K562 (cell line): ENCODE measurements around the gene CACNA1C. TPM values are rescaled to one million over a fixed set of nuclear protein-coding genes. Genes with fewer than 3 reads are reported as not detected.

ENCODE experiments used
- ATF4 ChIP-seq: fragments of 450-650 bp; formaldehyde crosslinking; IDR thresholded peaks from 2 replicates; pipeline ENCODE4 v1.4.0; 2022; ENCODE audit warnings: mild to moderate bottlenecking, moderate library complexity
- CBFB ChIP-seq: sonication (generic); formaldehyde crosslinking; IDR thresholded peaks from 2 replicates; pipeline ENCODE4 v1.4.0; 2020; ENCODE audit warnings: mild to moderate bottlenecking, missing genetic modification reagents
- DEAF1 ChIP-seq: fragments of 450-650 bp; formaldehyde crosslinking; IDR thresholded peaks from 2 replicates; pipeline ENCODE4 v1.4.0; 2020; ENCODE audit warnings: mild to moderate bottlenecking, moderate library complexity
- DMBX1 ChIP-seq: fragments of 250-450 bp; sonication (Bioruptor Pico); IDR thresholded peaks from 2 replicates; pipeline ENCODE4 v1.8.0; 2022; ENCODE audit warnings: inconsistent platforms, mild to moderate bottlenecking, moderate library complexity, borderline replicate concordance
- FOXP1 ChIP-seq: sonication (generic); formaldehyde crosslinking; IDR thresholded peaks from 2 replicates; pipeline ENCODE4 v1.8.0; 2022; ENCODE audit warnings: mild to moderate bottlenecking, missing genetic modification reagents
- MIER1 ChIP-seq: fragments of 450-650 bp; IDR thresholded peaks from 2 replicates; pipeline ENCODE4 v1.6.1; 2016; ENCODE audit warnings: antibody characterized with exemption, mild to moderate bottlenecking, low read depth
- POLR2A ChIP-seq: fragments of 450-650 bp; conservative IDR thresholded peaks from 2 replicates; pipeline ENCODE4 v1.6.1; 2016
- RCOR1 ChIP-seq, 2 experiments: IDR thresholded peaks; 2 replicates each; pipeline ENCODE4 v1.6.1; 2012; ENCODE audit warnings: low read depth in 2 of 2, low read length in 2 of 2, borderline replicate concordance in 1 of 2, improper control_type of control experiment in 1 of 2
- ZNF280A ChIP-seq: fragments of 450-650 bp; IDR thresholded peaks from 2 replicates; pipeline ENCODE4 v1.6.1; 2018; ENCODE audit warnings: mild to moderate bottlenecking, low read depth; ENCODE audit not compliant: partially characterized antibody
- polyA plus RNA-seq, 8 experiments: library from polyadenylated mRNA; depleted of rRNA in 4 of 8; stranded (reverse) in 5 of 8; unstranded in 3 of 8; fragments of >200 nt; fragmentation: Nextera tagmentation in 2 of 8; fragmentation: Illumina TruSeq in 1 of 8; extraction: Ambion mirVana in 2 of 8; extraction: Trizol in 1 of 8; gene quantifications; 2 replicates each; pipeline versions ENCODE4 v1.2.1 to v1.2.3, GENCODE V29; 2011 to 2014; ENCODE audit warnings: inconsistent platforms in 1 of 8, missing spikeins in 1 of 8
- total RNA-seq, 7 experiments: library from RNA; depleted of rRNA in 6 of 7; stranded (reverse); fragments of >200 nt in 6 of 7; fragmentation: Illumina TruSeq in 2 of 7; extraction: Trizol in 2 of 7; gene quantifications; 2 replicates each; pipeline versions ENCODE4 v1.2.1 to v1.2.3, GENCODE V29; 2011 to 2021; ENCODE audit warnings: low replicate concordance in 1 of 7

CACNA1C gene
- total and polyA plus RNA-seq, 9 of the 15 experiments (the other 6 are each of a cell fraction or from before 2014, with no cell fraction given): not detected

- TF ChIP-seq ZNF280A: no peak
- no peak for TF ChIP-seq RCOR1 (IDR thresholded peaks at IDR 0.05; ENCODE audit: borderline replicate concordance in 1 of 2, low read depth in 2 of 2, low read length in 2 of 2)
- TF ChIP-seq DEAF1 (CRISPR knock-in tag): no peak
- TF ChIP-seq MIER1: no peak
- TF ChIP-seq CBFB: no peak
- TF ChIP-seq ATF4 (CRISPR knock-in tag): no peak
- no peak for TF ChIP-seq DMBX1 (CRISPR knock-in tag)
- no peak for TF ChIP-seq FOXP1 (CRISPR knock-in tag)
- TF ChIP-seq POLR2A: no peak
Observed at GRCh38 chr12:2651068-2651965, 598.5 kb downstream of the CACNA1C start (continued).
